OCI-LY7 (cell line): Measurements from ENCODE around the gene TTLL6.

Experiments
- EZH2phosphoT487 ChIP-seq: fragments of 200-600 bp; sonication (generic); IDR thresholded peaks from 2 replicates; pipeline ENCODE4 v1.6.1; 2018; ENCODE audit warnings: low read depth, borderline replicate concordance, mild to moderate bottlenecking, mixed run types, antibody characterized with exemption, low read length, moderate library complexity, mixed read lengths
- TF ChIP-seq, protein P1 (sequence below): fragments of 200-600 bp; sonication (generic); conservative IDR thresholded peaks from 2 replicates; pipeline ENCODE4 v1.5.1; 2014; ENCODE audit warnings: mild to moderate bottlenecking, antibody characterized with exemption, low read length, moderate library complexity, mixed read lengths

GRCh38 chr17:48816774-48817590, at the start of gene TTLL6:
- TF ChIP-seq, protein P1, sequence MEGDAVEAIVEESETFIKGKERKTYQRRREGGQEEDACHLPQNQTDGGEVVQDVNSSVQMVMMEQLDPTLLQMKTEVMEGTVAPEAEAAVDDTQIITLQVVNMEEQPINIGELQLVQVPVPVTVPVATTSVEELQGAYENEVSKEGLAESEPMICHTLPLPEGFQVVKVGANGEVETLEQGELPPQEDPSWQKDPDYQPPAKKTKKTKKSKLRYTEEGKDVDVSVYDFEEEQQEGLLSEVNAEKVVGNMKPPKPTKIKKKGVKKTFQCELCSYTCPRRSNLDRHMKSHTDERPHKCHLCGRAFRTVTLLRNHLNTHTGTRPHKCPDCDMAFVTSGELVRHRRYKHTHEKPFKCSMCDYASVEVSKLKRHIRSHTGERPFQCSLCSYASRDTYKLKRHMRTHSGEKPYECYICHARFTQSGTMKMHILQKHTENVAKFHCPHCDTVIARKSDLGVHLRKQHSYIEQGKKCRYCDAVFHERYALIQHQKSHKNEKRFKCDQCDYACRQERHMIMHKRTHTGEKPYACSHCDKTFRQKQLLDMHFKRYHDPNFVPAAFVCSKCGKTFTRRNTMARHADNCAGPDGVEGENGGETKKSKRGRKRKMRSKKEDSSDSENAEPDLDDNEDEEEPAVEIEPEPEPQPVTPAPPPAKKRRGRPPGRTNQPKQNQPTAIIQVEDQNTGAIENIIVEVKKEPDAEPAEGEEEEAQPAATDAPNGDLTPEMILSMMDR = no peak
- no peak for TF ChIP-seq EZH2phosphoT487
